ENCODE results near the gene OR2G2.

DNA sequence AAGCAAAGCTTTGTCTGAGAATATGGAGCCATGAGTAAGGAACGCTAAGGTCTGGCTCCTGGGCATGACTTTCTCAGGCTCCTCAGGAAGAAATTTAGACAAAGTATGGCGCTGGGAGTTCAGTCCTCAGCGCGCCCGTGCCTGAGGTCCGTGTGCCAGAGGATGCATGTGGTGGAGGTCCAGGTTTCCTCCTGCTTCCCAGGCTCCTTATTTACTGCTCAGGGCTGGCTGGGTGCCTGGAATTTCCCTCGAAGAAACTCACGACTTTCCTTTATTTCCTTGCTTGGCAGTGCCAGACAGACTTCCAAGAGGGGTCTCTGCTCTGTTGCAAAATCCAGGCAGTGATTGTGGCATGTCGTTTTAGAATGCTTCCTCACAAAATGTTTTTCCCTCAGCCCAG, 26.0 kb upstream of the OR2G2 start:
- no peak for TF ChIP-seq POLR2AphosphoS5 (IDR thresholded peaks at IDR 0.05; ENCODE audit: low read depth)
- no peak for TF ChIP-seq CTCF (IDR thresholded peaks at IDR 0.05; ENCODE audit: insufficient read depth, low read length)
- TF ChIP-seq GABPA (IDR thresholded peaks at IDR 0.05; ENCODE audit: low read depth) = no peak
- no peak for TF ChIP-seq REST (IDR thresholded peaks at IDR 0.05; ENCODE audit: insufficient replicate concordance, low read depth)
- TF ChIP-seq SPI1 (IDR thresholded peaks at IDR 0.05; ENCODE audit: borderline replicate concordance, low read depth) = no peak

Measured in HL-60 (cell line).